Measurements from ENCODE around the gene TIMM17B.

TIMM17B gene

DNA sequence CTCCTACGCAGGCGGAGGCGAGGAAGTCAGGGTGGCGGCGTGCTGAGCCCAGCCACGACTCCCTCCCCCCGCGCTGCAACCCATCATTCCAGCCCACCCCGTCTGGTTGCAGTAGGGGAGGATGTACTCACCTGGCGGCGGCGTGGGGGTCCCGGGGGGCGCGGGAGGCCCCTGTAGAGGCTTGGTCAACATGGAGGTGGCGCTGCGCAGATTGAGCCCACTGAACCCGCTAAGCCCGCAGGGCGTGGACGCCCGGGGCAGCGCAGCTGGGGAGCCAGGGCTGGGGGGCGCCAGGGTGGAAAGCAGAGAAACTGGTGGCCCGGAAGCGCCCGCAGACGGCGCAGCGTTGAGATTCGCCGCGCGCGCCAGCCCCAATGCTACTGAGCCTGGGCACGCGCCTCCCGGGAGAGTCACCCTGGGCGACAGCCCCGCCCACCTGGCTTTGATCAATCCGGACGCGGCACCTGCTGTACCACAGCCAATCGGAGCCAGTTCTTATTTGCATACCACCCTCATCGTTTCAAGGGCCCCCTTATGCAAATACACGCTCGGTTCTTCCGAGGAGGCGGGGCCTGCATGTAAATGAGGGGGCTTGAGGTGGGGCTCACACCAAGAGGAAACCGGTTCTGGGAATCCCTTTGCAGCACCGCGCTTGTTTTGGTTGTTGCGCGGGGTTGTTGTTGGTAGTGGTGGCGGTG is 21.2 kb upstream of the TIMM17B start, which contains the start of gene PIM2:
PIM2 (minus strand) TSS at position 382 of the 698 bp plus-strand sequence; CDS start at position 192, 190 bp downstream.
- TF ChIP-seq, protein P1, sequence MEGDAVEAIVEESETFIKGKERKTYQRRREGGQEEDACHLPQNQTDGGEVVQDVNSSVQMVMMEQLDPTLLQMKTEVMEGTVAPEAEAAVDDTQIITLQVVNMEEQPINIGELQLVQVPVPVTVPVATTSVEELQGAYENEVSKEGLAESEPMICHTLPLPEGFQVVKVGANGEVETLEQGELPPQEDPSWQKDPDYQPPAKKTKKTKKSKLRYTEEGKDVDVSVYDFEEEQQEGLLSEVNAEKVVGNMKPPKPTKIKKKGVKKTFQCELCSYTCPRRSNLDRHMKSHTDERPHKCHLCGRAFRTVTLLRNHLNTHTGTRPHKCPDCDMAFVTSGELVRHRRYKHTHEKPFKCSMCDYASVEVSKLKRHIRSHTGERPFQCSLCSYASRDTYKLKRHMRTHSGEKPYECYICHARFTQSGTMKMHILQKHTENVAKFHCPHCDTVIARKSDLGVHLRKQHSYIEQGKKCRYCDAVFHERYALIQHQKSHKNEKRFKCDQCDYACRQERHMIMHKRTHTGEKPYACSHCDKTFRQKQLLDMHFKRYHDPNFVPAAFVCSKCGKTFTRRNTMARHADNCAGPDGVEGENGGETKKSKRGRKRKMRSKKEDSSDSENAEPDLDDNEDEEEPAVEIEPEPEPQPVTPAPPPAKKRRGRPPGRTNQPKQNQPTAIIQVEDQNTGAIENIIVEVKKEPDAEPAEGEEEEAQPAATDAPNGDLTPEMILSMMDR (IDR thresholded peaks at IDR 0.05; ENCODE audit: low read depth, low read length, missing control alignments) = no peak
- peak; percentile 89 for DNase-seq (ENCODE audit: low read depth)
- H3K4me3 ChIP-seq (ENCODE audit: low read depth, low read length) = peak within 1 kb of the TSS; percentile 88

- peak overlapping the region; percentile 88 for H3K4me3 ChIP-seq (ENCODE audit: low read depth, low read length)
- TF ChIP-seq, protein P1 (IDR thresholded peaks at IDR 0.05; ENCODE audit: low read depth, low read length, missing control alignments) = no peak
- no peak for DNase-seq (ENCODE audit: low read depth)
Observed at GRCh38 chrX:48918301-48918642, 20.7 kb upstream of the TIMM17B start.

DNA sequence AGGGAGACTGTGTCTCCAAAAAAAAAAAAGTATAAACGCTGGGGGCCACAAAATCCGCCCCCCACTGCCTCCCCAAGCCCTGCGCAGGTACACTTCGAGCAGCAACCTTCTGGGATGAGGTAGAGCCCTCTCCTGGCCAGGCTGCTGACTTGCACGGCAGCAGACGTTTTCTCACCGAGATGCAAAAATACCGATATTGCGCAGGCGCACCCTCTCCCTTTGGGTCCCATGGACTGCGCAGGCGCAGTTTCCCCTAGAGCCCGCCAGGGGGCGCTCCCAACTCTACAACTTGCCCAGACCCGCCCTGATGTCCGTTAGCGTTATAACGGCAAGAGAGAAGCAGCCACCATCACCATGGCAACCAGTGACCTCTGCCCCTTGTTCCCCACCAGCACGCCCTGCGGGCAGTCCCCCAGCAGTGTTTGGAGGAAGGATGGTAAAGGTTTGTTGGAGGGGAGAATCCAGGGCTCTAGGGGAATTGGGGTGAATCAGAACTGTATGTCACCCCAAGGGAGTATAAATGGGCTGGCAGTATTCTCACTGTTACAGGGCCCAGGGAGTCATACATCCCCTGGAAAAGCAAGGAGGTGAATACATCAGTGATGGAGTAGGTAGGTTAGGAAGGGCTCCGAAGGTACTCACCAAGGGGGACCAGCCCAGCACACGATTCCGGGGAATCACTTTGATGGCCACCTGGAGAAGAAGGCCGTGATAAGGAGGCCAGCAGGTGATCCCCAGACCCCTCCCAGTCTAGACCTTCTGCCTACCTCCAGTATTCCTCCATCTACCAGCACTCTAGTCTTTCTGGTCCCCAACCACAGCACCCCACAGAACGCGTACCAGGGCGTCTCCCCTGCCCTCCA is 19.8 kb upstream of the TIMM17B start:
- peak; percentile 66 for DNase-seq (ENCODE audit: low read depth)
- peak overlapping the region; percentile 88 for H3K4me3 ChIP-seq (ENCODE audit: low read depth, low read length)
- TF ChIP-seq, protein P1 (IDR thresholded peaks at IDR 0.05; ENCODE audit: low read depth, low read length, missing control alignments) = peak; percentile 83

DNA sequence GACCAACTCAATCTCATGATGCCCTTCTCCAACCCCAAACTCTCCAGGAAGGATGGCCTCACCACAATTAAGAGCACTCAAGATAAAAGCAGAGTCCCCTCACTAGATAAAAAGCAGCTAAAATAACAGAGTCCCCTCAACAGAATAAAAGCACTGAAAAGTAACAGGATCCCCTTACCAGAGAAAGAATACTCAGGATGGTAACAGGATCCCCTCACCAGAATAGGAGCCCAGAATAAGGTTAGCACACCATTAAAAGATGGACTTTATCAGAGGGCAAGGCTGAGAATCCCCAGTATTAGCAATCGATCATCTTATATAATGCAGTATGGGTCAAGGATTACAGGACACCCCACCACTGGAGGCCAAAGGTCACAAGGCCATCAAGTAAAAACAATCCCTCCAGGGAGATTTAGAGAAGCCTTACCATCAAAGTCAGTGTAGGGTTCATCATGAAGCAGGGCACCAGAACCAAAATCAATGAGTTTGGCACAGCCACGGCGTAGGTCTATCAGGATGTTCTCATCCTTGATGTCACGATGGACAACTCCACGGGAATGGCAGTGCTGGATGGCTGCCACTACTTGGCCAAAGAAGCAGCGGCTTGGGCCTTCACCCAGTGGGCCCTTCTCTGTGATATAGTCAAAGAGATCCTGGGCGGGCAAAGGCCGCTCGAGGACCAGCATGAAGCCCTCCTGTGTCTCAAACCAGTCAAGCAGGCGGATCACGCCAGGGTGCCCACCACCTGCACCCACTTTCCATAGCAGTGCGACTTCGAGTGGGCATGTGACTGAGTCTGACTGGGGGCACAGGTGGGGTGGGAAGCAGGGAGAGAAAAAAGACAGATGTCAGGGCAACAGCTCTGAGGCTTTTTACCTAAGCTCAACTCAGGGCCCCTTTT is 17.3 kb upstream of the TIMM17B start:
- no peak for DNase-seq (ENCODE audit: low read depth)
- TF ChIP-seq, protein P1 (IDR thresholded peaks at IDR 0.05; ENCODE audit: low read depth, low read length, missing control alignments) = no peak
- H3K4me3 ChIP-seq (ENCODE audit: low read depth, low read length) = peak overlapping the region; percentile 88

DNA sequence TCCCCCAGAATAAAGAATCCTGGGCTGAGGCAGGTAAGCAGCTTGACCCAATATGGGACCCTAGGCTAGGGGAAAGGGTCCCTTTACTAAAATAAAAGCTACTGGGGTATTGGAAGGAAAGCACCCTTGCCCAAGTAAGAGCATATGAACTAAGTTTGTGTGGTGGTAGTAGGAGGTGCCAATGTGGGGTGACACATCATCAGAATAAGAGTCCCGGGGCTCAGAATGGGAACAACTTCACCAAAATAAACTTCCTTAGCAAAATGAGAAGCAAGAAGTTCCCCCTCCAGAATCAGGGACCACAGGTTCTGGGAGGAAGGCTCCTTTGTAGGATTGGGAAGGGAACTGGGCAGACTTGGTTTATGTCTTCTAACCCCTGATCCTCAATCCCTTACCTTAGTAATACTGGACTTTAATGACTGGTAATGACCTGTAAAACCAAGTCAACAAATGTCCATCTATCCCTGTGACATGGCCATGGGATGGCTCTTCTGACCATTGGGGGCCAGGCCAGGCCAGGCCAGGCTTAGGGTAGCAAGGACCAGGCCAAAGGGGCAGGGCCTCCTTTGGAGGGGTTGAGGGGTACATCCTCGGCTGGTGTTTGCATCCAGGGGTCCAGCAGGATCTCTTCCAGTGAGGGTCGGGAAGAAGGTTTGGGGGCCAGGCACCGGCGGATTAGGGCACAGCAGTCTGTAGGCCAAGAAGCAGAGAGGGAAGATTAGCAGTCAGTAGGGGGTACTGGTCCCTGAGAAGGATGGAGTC is 16.2 kb upstream of the TIMM17B start:
- DNase-seq (ENCODE audit: low read depth) = no peak
- no peak overlapping the region for H3K4me3 ChIP-seq (ENCODE audit: low read depth, low read length)
- TF ChIP-seq, protein P1 (IDR thresholded peaks at IDR 0.05; ENCODE audit: low read depth, low read length, missing control alignments) = no peak

Data from GM12864 (cell line).